Activated B cell treated with CpG ODN at 0.5 μM for 24 hours (primary cell): ENCODE measurements around the gene FIBCD1. TPM values are rescaled to one million over a fixed set of nuclear protein-coding genes. Genes with fewer than 3 reads are reported as not detected.

Experiments used
- ATAC-seq: fragments of 200-7000 bp; cut with Tn5 transposase; one replicate; pipeline ENCODE4 v1.10.0; 2021; ENCODE audit warnings: low read depth, mild to moderate bottlenecking, moderate library complexity
- CTCF ChIA-PET: fragments of 350-600 bp; sonication (Branson Sonifier 250); formaldehyde crosslinking; loops from one replicate; lab custom pipeline; 2021; ENCODE audit warnings: antibody characterized with exemption; lab: Charles Lee
- POLR2A ChIA-PET: fragments of 350-600 bp; sonication (Branson Sonifier 250); formaldehyde crosslinking; loops from one replicate; lab custom pipeline; 2021; ENCODE audit warnings: antibody characterized with exemption; lab: Charles Lee
- DNase-seq: peaks from one replicate; pipeline ENCODE4 v3.0.0; 2022
- H3K27ac Mint-ChIP-seq: one replicate; pipeline ENCODE4 v1.8.0; 2020; ENCODE audit warnings: mixed read lengths
- H3K27me3 Mint-ChIP-seq: one replicate; pipeline ENCODE4 v1.8.0; 2021; ENCODE audit warnings: mixed read lengths
- H3K36me3 Mint-ChIP-seq: one replicate; pipeline ENCODE4 v1.8.0; 2021; ENCODE audit warnings: low read depth, mixed read lengths
- H3K4me1 Mint-ChIP-seq: one replicate; pipeline ENCODE4 v1.8.0; 2021; ENCODE audit warnings: mixed read lengths
- H3K4me3 Mint-ChIP-seq: one replicate; pipeline ENCODE4 v1.8.0; 2020; ENCODE audit warnings: mild to moderate bottlenecking, mixed read lengths
- H3K9me3 Mint-ChIP-seq: one replicate; pipeline ENCODE4 v1.8.0; 2020; ENCODE audit warnings: mixed read lengths
- CTCF ChIP-seq: fragments of 200-600 bp; IDR thresholded peaks from one replicate; pipeline ENCODE4 v1.8.0; 2022; ENCODE audit warnings: antibody characterized with exemption, mild to moderate bottlenecking
- intact Hi-C: fragments of 100-400 bp; cut with micrococcal nuclease; formaldehyde crosslinking; loops from one replicate; pipeline ENCODE4 v1.15.1; 2024
- total RNA-seq: library from RNA; stranded (reverse); gene quantifications from 2 replicates; pipeline ENCODE4 v1.2.3, GENCODE V29; 2022

FIBCD1 gene
- total RNA-seq, 1 donor from 2014 or later, result not detected

- ChIA-PET CTCF (interaction anchor here (1.0 kb wide), 1 partner anchor 267 kb away, joined by 3 read pairs; no protein-coding TSS in a partner anchor), POLR2A (no interaction called here)
- H3K9me3 Mint-ChIP-seq, result no peaks in the 10 kb centered on the region
- no peak overlapping the region for H3K4me3 Mint-ChIP-seq
- H3K27ac Mint-ChIP-seq, result no peak overlapping the region
- no peaks in the 10 kb centered on the region for H3K36me3 Mint-ChIP-seq
- no peak for ATAC-seq
- intact Hi-C loops, result no loop called here
- peaks cover 13% of the 10 kb centered on the region for H3K27me3 Mint-ChIP-seq
- no peaks in the 10 kb centered on the region for H3K4me1 Mint-ChIP-seq
- no peak for DNase-seq
- no peak for TF ChIP-seq CTCF
Observed at GRCh38 chr9:130973686-130974281, 34.7 kb upstream of the FIBCD1 start.

- Mint-ChIP-seq H3K27ac (no peak overlapping the region), H3K4me3 (no peak overlapping the region), H3K4me1 (no peaks in the 10 kb centered on the region), H3K36me3 (no peaks in the 10 kb centered on the region), H3K9me3 (no peaks in the 10 kb centered on the region), H3K27me3 (peaks cover 13% of the 10 kb centered on the region)
- ATAC-seq (no peak), DNase-seq (no peak)
- intact Hi-C loops, result no loop called here
- POLR2A ChIA-PET, result no interaction called here
- no peak for TF ChIP-seq CTCF
- CTCF ChIA-PET, result interaction anchor here (1.0 kb wide), 1 partner anchor 266 kb away, joined by 3 read pairs; no protein-coding TSS in a partner anchor
Observed at GRCh38 chr9:130972957-130973685, 34.1 kb upstream of the FIBCD1 start.

- ATAC-seq, result no peak
- TF ChIP-seq CTCF, result no peak
- Mint-ChIP-seq H3K4me3 (no peak overlapping the region), H3K27me3 (peaks cover 13% of the 10 kb centered on the region), H3K9me3 (no peaks in the 10 kb centered on the region), H3K4me1 (no peaks in the 10 kb centered on the region), H3K27ac (no peak overlapping the region), H3K36me3 (no peaks in the 10 kb centered on the region)
- ChIA-PET POLR2A (no interaction called here), CTCF (interaction anchor here (1.0 kb wide), 1 partner anchor 265 kb away, joined by 3 read pairs; no protein-coding TSS in a partner anchor)
- DNase-seq, result no peak
- intact Hi-C loops, result no loop called here
Observed at GRCh38 chr9:130972277-130972956, 33.4 kb upstream of the FIBCD1 start.

GRCh38 chr9:130971294-130971849, 32.3 kb upstream of the FIBCD1 start:
- H3K27me3 Mint-ChIP-seq, result peaks cover 15% of the 10 kb centered on the region
- ATAC-seq, result no peak
- no peak for TF ChIP-seq CTCF
- no peaks in the 10 kb centered on the region for H3K36me3 Mint-ChIP-seq
- CTCF ChIA-PET, result no interaction called here
- H3K27ac Mint-ChIP-seq, result no peak overlapping the region
- no peak for DNase-seq
- H3K4me1 Mint-ChIP-seq, result no peaks in the 10 kb centered on the region
- H3K4me3 Mint-ChIP-seq, result no peak overlapping the region
- POLR2A ChIA-PET, result no interaction called here
- H3K9me3 Mint-ChIP-seq, result no peaks in the 10 kb centered on the region
- intact Hi-C loops, result no loop called here

GRCh38 chr9:130970855-130971254, 31.8 kb upstream of the FIBCD1 start:
- DNase-seq (no peak), ATAC-seq (no peak)
- Mint-ChIP-seq H3K27me3 (peaks cover 17% of the 10 kb centered on the region), H3K4me3 (no peak overlapping the region), H3K27ac (no peak overlapping the region), H3K36me3 (no peaks in the 10 kb centered on the region), H3K9me3 (no peaks in the 10 kb centered on the region), H3K4me1 (no peaks in the 10 kb centered on the region)
- no peak for TF ChIP-seq CTCF
- ChIA-PET POLR2A (no interaction called here), CTCF (no interaction called here)
- intact Hi-C loops, result no loop called here
